Measurements from ENCODE around the gene PRKCZ. TPM values are rescaled to one million over a fixed set of nuclear protein-coding genes. Genes with fewer than 3 reads are reported as not detected.

Gene PRKCZ
- total RNA-seq, 2 experiments from 2014 or later = 13.2 to 14.7 TPM

- peak overlapping the region; percentile 85 for H3K27ac Mint-ChIP-seq
- no peaks in the 10 kb centered on the region for H3K9me3 Mint-ChIP-seq
- peak overlapping the region; percentile 93 for H3K4me3 Mint-ChIP-seq
- H3K27me3 Mint-ChIP-seq = no peaks in the 10 kb centered on the region
- H3K36me3 Mint-ChIP-seq = no peaks in the 10 kb centered on the region
- peaks cover 20% of the 10 kb centered on the region for H3K4me1 Mint-ChIP-seq (ENCODE audit: low read depth)
- ChIA-PET POLR2A (interaction anchor here (0.9 to 2.6 kb wide), 8 partner anchors 29 to 346 kb away, joined by 3 to 10 read pairs (median 4); partner anchors contain the start of gene SKI), CTCF (interaction anchor here (0.7 to 17.1 kb wide), 10 partner anchors 10 to 349 kb away, joined by 3 to 409 read pairs (median 3); partner anchors contain the start of genes MORN1 and RER1)
- intact Hi-C loops (cut with micrococcal nuclease) = loop anchor here (1.0 to 5.0 kb wide), 4 partner anchors 60 to 348 kb away; no protein-coding TSS in a partner anchor
- peak; percentile 94 for DNase-seq
Measured at GRCh38 chr1:2199042-2199810, 149.0 kb downstream of the PRKCZ start.

- H3K27me3 Mint-ChIP-seq = no peaks in the 10 kb centered on the region
- DNase-seq = no peak
- no peaks in the 10 kb centered on the region for H3K36me3 Mint-ChIP-seq
- ChIA-PET CTCF (interaction anchor here (0.6 to 17.1 kb wide), 4 partner anchors 12 to 622 kb away, joined by 3 to 409 read pairs (median 3); partner anchors contain the start of genes MORN1 and RER1), POLR2A (interaction anchor here (1.1 to 2.6 kb wide), 4 partner anchors 27 to 345 kb away, joined by 3 to 10 read pairs (median 8); no protein-coding TSS in a partner anchor)
- peak overlapping the region; percentile 93 for H3K4me3 Mint-ChIP-seq
- no peak overlapping the region for H3K27ac Mint-ChIP-seq
- no peaks in the 10 kb centered on the region for H3K9me3 Mint-ChIP-seq
- peaks cover 21% of the 10 kb centered on the region for H3K4me1 Mint-ChIP-seq (ENCODE audit: low read depth)
- intact Hi-C loops (cut with micrococcal nuclease) = no loop called here
Measured at GRCh38 chr1:2200308-2200943, 150.2 kb downstream of the PRKCZ start.

GRCh38 chr1:2201062-2201461, 150.9 kb downstream of the PRKCZ start:
- no peaks in the 10 kb centered on the region for H3K9me3 Mint-ChIP-seq
- H3K27me3 Mint-ChIP-seq = no peaks in the 10 kb centered on the region
- no peak overlapping the region for H3K4me3 Mint-ChIP-seq
- no peaks in the 10 kb centered on the region for H3K36me3 Mint-ChIP-seq
- H3K27ac Mint-ChIP-seq = no peak overlapping the region
- ChIA-PET CTCF (interaction anchor here (0.6 to 17.1 kb wide), 2 partner anchors 184 to 621 kb away, joined by 3 to 409 read pairs; partner anchors contain the start of genes MORN1 and RER1), POLR2A (interaction anchor here (1.1 to 2.6 kb wide), 3 partner anchors 26 to 99 kb away, joined by 3 to 10 read pairs (median 9); no protein-coding TSS in a partner anchor)
- no peak for DNase-seq
- peaks cover 21% of the 10 kb centered on the region for H3K4me1 Mint-ChIP-seq (ENCODE audit: low read depth)
- intact Hi-C loops (cut with micrococcal nuclease) = no loop called here

GRCh38 chr1:2202008-2202575, 151.9 kb downstream of the PRKCZ start:
- Mint-ChIP-seq H3K27ac (no peak overlapping the region), H3K27me3 (no peaks in the 10 kb centered on the region), H3K36me3 (no peaks in the 10 kb centered on the region), H3K9me3 (no peaks in the 10 kb centered on the region), H3K4me3 (no peak overlapping the region), H3K4me1 (ENCODE audit: low read depth) (peaks cover 21% of the 10 kb centered on the region)
- POLR2A ChIA-PET = no interaction called here
- CTCF ChIA-PET = interaction anchor here (1.2 to 17.1 kb wide), 2 partner anchors 113 to 183 kb away, joined by 3 to 409 read pairs; partner anchors contain the start of genes MORN1 and RER1
- no peak for DNase-seq
- intact Hi-C loops (cut with micrococcal nuclease) = no loop called here

- Mint-ChIP-seq H3K4me1 (ENCODE audit: low read depth) (peaks cover 19% of the 10 kb centered on the region), H3K27me3 (no peaks in the 10 kb centered on the region), H3K27ac (no peak overlapping the region), H3K36me3 (no peaks in the 10 kb centered on the region), H3K9me3 (no peaks in the 10 kb centered on the region), H3K4me3 (no peak overlapping the region)
- intact Hi-C loops (cut with micrococcal nuclease) = no loop called here
- no peak for DNase-seq
- ChIA-PET CTCF (interaction anchor here (1.2 to 17.1 kb wide), 3 partner anchors 8 to 182 kb away, joined by 3 to 409 read pairs (median 15); partner anchors contain the start of genes FAAP20, MORN1 and RER1), POLR2A (interaction anchor here (1.7 kb wide), 1 partner anchor 25 kb away, joined by 5 read pairs; no protein-coding TSS in a partner anchor)
Measured at GRCh38 chr1:2202843-2203601, 152.8 kb downstream of the PRKCZ start.

GRCh38 chr1:2203671-2204414, 153.6 kb downstream of the PRKCZ start:
- peaks cover 12% of the 10 kb centered on the region for H3K4me1 Mint-ChIP-seq (ENCODE audit: low read depth)
- no peak overlapping the region for H3K27ac Mint-ChIP-seq
- H3K4me3 Mint-ChIP-seq = no peak overlapping the region
- POLR2A ChIA-PET = interaction anchor here (1.3 to 1.7 kb wide), 2 partner anchors 24 to 97 kb away, joined by 4 to 5 read pairs; no protein-coding TSS in a partner anchor
- DNase-seq = no peak
- CTCF ChIA-PET = interaction anchor here (3.0 to 17.1 kb wide), 2 partner anchors 9 to 182 kb away, joined by 15 to 409 read pairs; partner anchors contain the start of genes FAAP20, MORN1 and RER1
- H3K27me3 Mint-ChIP-seq = no peaks in the 10 kb centered on the region
- intact Hi-C loops (cut with micrococcal nuclease) = no loop called here
- H3K9me3 Mint-ChIP-seq = no peaks in the 10 kb centered on the region
- no peaks in the 10 kb centered on the region for H3K36me3 Mint-ChIP-seq

- Mint-ChIP-seq H3K27ac (no peak overlapping the region), H3K4me1 (ENCODE audit: low read depth) (peaks cover 5% of the 10 kb centered on the region), H3K27me3 (no peaks in the 10 kb centered on the region), H3K9me3 (no peaks in the 10 kb centered on the region), H3K4me3 (peak overlapping the region; percentile 5), H3K36me3 (no peaks in the 10 kb centered on the region)
- ChIA-PET POLR2A (interaction anchor here (1.3 to 1.7 kb wide), 3 partner anchors 23 to 96 kb away, joined by 4 to 5 read pairs (median 4); no protein-coding TSS in a partner anchor), CTCF (interaction anchor here (1.5 to 17.1 kb wide), 3 partner anchors 9 to 181 kb away, joined by 3 to 409 read pairs (median 15); partner anchors contain the start of genes FAAP20, MORN1 and RER1)
- intact Hi-C loops (cut with micrococcal nuclease) = loop anchor here (1.0 kb wide), 1 partner anchor 9 kb away; no protein-coding TSS in a partner anchor
- DNase-seq = no peak
Measured at GRCh38 chr1:2204415-2205190, 154.4 kb downstream of the PRKCZ start.

- Mint-ChIP-seq H3K36me3 (no peaks in the 10 kb centered on the region), H3K4me3 (peak overlapping the region; percentile 59), H3K4me1 (ENCODE audit: low read depth) (peaks cover 3% of the 10 kb centered on the region), H3K27ac (no peak overlapping the region), H3K9me3 (no peaks in the 10 kb centered on the region), H3K27me3 (no peaks in the 10 kb centered on the region)
- ChIA-PET CTCF (interaction anchor here (1.4 to 3.0 kb wide), 3 partner anchors 10 to 176 kb away, joined by 3 to 15 read pairs (median 5); partner anchors contain the start of gene FAAP20), POLR2A (interaction anchor here (1.3 to 1.6 kb wide), 2 partner anchors 24 to 96 kb away, joined by 4 read pairs; no protein-coding TSS in a partner anchor)
- intact Hi-C loops (cut with micrococcal nuclease) = loop anchor here (1.0 kb wide), 1 partner anchor 10 kb away; no protein-coding TSS in a partner anchor
- peak; percentile 95 for DNase-seq
Measured at GRCh38 chr1:2205191-2205952, 155.2 kb downstream of the PRKCZ start.

- POLR2A ChIA-PET = interaction anchor here (0.6 kb wide), 1 partner anchor 571 kb away, joined by 3 read pairs; no protein-coding TSS in a partner anchor
- no peak overlapping the region for H3K4me3 Mint-ChIP-seq
- CTCF ChIA-PET = interaction anchor here (0.8 to 1.6 kb wide), 4 partner anchors 12 to 175 kb away, joined by 3 to 8 read pairs (median 4); partner anchors contain the start of gene FAAP20
- no peaks in the 10 kb centered on the region for H3K36me3 Mint-ChIP-seq
- intact Hi-C loops (cut with micrococcal nuclease) = no loop called here
- no peak overlapping the region for H3K27ac Mint-ChIP-seq
- H3K27me3 Mint-ChIP-seq = no peaks in the 10 kb centered on the region
- DNase-seq = no peak
- peaks cover 3% of the 10 kb centered on the region for H3K4me1 Mint-ChIP-seq (ENCODE audit: low read depth)
- H3K9me3 Mint-ChIP-seq = no peaks in the 10 kb centered on the region
Measured at GRCh38 chr1:2206813-2207487, 156.7 kb downstream of the PRKCZ start.

Measured in activated CD4-positive, alpha-beta memory T cell treated with anti-CD3 and anti-CD28 coated beads for 36 hours (primary cell).